Lower leg skin (tissue), 3 donors: ENCODE data around the gene FAM114A2.

Source experiments
- POLR2A ChIP-seq, 2 donors: fragments of 450-650 bp; IDR thresholded peaks; one replicate each; pipeline ENCODE4 v1.6.1; 2016 to 2017; ENCODE audit warnings: antibody characterized with exemption in 2 of 2, mild to moderate bottlenecking in 1 of 2, moderate library complexity in 1 of 2
- TF ChIP-seq, protein P1 (sequence below), 3 donors: fragments of 450-650 bp; IDR thresholded peaks; one replicate each; pipeline ENCODE4 v1.5.1; 2016; ENCODE audit warnings: antibody characterized with exemption in 3 of 3, mild to moderate bottlenecking in 3 of 3, moderate library complexity in 2 of 3

GRCh38 chr5:153952893-153953292 lies 85.8 kb downstream of the FAM114A2 start:
- TF ChIP-seq POLR2A (IDR thresholded peaks at IDR 0.05) = no peak
- TF ChIP-seq, protein P1, sequence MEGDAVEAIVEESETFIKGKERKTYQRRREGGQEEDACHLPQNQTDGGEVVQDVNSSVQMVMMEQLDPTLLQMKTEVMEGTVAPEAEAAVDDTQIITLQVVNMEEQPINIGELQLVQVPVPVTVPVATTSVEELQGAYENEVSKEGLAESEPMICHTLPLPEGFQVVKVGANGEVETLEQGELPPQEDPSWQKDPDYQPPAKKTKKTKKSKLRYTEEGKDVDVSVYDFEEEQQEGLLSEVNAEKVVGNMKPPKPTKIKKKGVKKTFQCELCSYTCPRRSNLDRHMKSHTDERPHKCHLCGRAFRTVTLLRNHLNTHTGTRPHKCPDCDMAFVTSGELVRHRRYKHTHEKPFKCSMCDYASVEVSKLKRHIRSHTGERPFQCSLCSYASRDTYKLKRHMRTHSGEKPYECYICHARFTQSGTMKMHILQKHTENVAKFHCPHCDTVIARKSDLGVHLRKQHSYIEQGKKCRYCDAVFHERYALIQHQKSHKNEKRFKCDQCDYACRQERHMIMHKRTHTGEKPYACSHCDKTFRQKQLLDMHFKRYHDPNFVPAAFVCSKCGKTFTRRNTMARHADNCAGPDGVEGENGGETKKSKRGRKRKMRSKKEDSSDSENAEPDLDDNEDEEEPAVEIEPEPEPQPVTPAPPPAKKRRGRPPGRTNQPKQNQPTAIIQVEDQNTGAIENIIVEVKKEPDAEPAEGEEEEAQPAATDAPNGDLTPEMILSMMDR (IDR thresholded peaks at IDR 0.05) = no peak
